SJCRH30 (cell line): ENCODE data around the gene FOXO3. TPM values are rescaled to one million over a fixed set of nuclear protein-coding genes. Genes with fewer than 3 reads are reported as not detected.
A peak's percentile ranks its signal among the peaks of the same experiment; 100 is the strongest.

ENCODE experiments used
- DNase-seq, 2 experiments: peaks; one replicate each; pipeline ENCODE4 v3.0.0-alpha.2; 2015 to 2020
- H3K27ac ChIP-seq: fragments of 250-450 bp; sonication (Bioruptor Pico); 2 replicates; pipeline ENCODE4 v1.5.1; 2020; ENCODE audit warnings: mild to moderate bottlenecking, moderate library complexity
- H3K27me3 ChIP-seq: fragments of 250-450 bp; sonication (Bioruptor Pico); 2 replicates; pipeline ENCODE4 v1.5.1; 2020; ENCODE audit warnings: mild to moderate bottlenecking, moderate library complexity
- H3K36me3 ChIP-seq: fragments of 250-450 bp; sonication (Bioruptor Pico); 2 replicates; pipeline ENCODE4 v1.5.1; 2020; ENCODE audit warnings: mild to moderate bottlenecking, moderate library complexity
- H3K4me1 ChIP-seq: fragments of 250-450 bp; sonication (Bioruptor Pico); 2 replicates; pipeline ENCODE4 v1.5.1; 2020; ENCODE audit warnings: mild to moderate bottlenecking, moderate library complexity
- H3K4me3 ChIP-seq: fragments of 250-450 bp; sonication (Bioruptor Pico); 2 replicates; pipeline ENCODE4 v1.5.1; 2020; ENCODE audit warnings: mild to moderate bottlenecking, moderate library complexity
- H3K9me3 ChIP-seq: fragments of 250-450 bp; sonication (Bioruptor Pico); replicated peaks from 2 replicates; pipeline ENCODE4 v1.5.1; 2020; ENCODE audit warnings: mild to moderate bottlenecking, moderate library complexity
- total RNA-seq: library from RNA; depleted of rRNA; stranded (reverse); fragments of >200 nt; shearing (Covaris generic); gene quantifications from 2 replicates; pipeline ENCODE4 v1.2.3, GENCODE V29; 2014

Gene FOXO3
- total RNA-seq, 1 experiment from 2014 or later, result 35.0 TPM

DNA sequence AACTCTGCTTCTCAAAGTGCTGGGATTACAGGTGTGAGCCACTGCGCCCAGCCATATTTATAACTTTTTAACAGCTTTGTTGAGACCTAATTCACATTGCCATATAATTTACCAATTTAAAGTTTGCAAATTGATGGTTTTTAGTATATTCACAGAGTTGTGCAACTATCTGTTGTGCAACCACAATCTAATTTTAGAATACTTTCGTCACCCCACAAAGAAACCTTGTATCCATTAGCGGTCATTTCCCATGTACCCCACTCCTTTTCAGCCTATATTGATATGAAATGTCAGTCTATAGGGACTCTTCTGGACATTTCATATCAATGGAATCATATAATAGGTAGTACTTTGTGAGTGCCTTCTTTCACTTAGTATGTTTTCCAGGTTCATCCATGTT is 55.8 kb downstream of the FOXO3 start:
- Histone ChIP-seq H3K27me3 (no peaks in the 10 kb centered on the region), H3K4me3 (no peak overlapping the region), H3K9me3 (no peaks in the 10 kb centered on the region), H3K4me1 (peaks cover 6% of the 10 kb centered on the region), H3K36me3 (no peaks in the 10 kb centered on the region; the same call in 1 of the 2 replicates), H3K27ac (no peak overlapping the region)
- DNase-seq, result no peak

DNA sequence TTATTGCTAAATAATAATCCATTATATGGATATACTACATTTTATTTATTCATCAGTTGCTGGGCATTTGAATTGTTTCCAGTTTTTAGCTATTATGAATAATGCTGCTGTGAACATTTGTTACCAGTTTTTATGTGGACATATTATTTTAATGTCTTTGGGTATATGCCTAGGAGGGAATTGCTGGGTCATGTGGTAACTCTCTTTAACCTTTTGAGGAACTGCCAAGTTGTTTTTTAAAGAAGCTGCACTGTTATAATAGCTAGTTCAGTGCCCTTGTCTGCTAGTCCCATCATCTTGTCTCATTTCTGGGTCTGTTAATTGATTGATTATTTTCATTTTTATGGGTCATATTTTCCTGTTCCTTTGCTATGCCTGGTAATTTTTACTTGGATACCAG is 56.3 kb downstream of the FOXO3 start:
- DNase-seq, result no peak
- Histone ChIP-seq H3K9me3 (no peaks in the 10 kb centered on the region), H3K36me3 (no peaks in the 10 kb centered on the region; the same call in 1 of the 2 replicates), H3K27ac (no peak overlapping the region), H3K4me1 (peaks cover 6% of the 10 kb centered on the region), H3K27me3 (no peaks in the 10 kb centered on the region), H3K4me3 (no peak overlapping the region)

DNA sequence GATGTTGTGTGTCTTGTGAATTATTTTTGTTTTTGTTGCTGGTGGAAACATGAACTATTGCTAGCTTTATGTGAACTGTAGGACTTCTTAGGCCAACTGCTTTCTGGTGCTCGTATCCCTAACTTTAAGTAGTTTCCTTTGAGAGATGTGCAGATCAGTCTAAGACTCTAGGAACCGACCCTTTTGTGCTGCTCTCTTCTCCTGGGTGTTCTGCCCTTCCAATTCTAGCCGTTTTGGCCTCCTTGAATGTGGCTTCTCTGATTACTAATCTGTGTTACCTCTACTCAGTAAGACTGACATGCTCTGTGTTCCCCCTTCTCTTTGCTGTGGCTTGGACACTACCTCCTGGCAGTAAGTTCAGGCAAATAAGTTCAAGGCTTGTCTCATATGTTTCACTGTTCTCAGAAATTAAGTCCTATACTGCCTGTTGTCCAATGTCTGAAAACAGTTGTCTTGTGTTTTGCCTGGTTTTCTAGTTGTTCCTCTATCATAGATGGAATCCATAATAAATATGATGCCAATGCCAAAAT is 58.0 kb downstream of the FOXO3 start:
- DNase-seq, result no peak
- Histone ChIP-seq H3K9me3 (no peaks in the 10 kb centered on the region), H3K27me3 (no peaks in the 10 kb centered on the region), H3K27ac (no peak overlapping the region), H3K4me3 (no peak overlapping the region), H3K36me3 (no peaks in the 10 kb centered on the region), H3K4me1 (peaks cover 6% of the 10 kb centered on the region)

DNA sequence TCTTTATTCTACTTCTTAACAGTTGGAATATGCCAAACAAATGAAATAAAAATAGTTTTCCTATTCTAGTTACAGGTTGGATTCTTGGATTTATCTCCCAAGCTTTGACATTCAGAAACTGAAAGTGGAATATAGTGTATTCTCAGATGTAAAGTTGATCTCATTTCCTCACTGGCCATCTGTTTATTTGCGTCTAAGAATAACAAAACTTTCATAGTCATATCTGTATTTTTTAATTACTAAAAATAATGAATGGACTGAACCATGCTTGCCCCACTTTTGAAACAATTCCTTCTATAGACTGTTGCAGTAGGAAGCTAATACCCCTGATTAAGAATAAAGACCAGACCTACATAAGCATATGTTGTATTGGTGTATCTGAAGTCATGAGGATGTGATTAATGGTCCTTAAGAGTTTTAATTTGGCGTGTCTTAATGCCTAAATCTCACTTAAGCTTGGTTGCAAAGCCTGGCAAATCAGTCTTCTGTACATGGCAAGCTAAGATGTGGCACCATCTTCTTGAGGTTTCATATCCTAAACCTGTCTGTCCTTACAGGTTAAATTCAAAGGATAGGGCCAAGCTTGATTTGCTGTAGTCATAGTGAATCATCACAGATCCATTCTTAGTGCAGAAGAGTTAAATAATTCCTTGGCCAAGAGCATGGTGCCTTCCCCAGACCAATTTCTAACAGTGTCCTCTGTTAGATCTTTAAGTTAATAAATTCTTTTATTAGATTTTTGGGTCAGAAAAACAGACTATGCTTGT is 58.9 kb downstream of the FOXO3 start:
- Histone ChIP-seq H3K4me3 (no peak overlapping the region), H3K27ac (no peak overlapping the region), H3K4me1 (peaks cover 6% of the 10 kb centered on the region), H3K36me3 (no peaks in the 10 kb centered on the region), H3K27me3 (no peaks in the 10 kb centered on the region), H3K9me3 (no peaks in the 10 kb centered on the region)
- no peak for DNase-seq

DNA sequence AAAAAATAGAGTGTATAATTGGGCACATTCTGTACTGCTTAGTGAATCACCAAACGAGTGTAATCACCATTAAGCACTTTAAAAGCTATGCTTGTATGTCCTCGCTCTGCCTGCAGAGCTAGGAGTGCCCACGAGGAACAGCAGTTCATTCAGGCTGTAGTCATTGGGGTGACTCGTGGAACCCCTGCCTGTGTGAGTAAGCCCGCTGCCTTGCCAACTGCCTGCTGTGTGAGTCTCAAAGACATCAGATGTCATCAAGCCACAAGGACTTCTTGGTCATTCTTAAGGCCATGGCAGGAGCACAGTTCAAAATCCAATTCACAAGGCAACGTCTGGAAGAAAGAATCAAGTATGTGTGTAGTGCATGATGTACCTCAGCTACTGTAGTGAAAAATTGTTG is 60.4 kb downstream of the FOXO3 start:
- no peaks in the 10 kb centered on the region for H3K9me3 ChIP-seq
- peak in 1 of 2 experiments; percentile 23 for DNase-seq
- H3K27ac ChIP-seq, result no peak overlapping the region

DNA sequence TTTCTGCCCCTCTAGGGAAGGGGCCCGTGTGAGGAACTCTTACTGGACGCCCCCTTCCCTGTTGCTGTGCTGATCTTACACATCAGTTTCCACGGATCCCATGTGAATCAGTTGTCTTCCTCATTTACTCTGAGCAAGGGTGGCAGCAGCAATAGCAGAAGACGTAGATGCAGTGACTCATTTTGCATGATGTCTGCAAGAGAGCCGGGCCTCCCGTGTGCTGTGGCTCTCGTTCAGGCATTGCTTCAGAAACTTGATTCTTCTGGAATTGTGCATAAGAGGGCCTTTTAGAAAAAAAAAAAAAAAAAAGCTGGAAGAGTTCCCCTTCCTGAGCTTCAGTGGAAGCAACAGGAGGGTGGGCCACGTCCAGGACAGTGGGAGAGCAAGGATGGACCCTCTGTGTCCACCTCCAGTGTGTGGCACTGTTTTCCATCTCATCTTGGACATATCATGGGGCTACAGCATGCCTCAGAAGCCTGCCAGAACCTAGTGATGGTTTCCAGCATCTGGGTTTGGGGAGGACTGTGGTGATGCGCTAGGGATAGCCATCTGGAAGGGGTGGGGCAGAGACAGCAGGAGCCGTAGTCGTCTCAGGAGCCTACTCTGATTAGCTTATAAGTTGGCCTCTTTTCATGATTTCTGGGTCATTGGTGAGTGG is 62.1 kb downstream of the FOXO3 start:
- no peak for DNase-seq
- no peaks in the 10 kb centered on the region for H3K36me3 ChIP-seq
- no peak overlapping the region for H3K4me3 ChIP-seq
- no peaks in the 10 kb centered on the region for H3K27me3 ChIP-seq
- no peak overlapping the region for H3K27ac ChIP-seq
- peaks cover 12% of the 10 kb centered on the region for H3K4me1 ChIP-seq
- no peaks in the 10 kb centered on the region for H3K9me3 ChIP-seq

More for the DNA sequence above, 60.4 kb downstream of the FOXO3 start:
- Histone ChIP-seq H3K4me1 (peaks cover 6% of the 10 kb centered on the region), H3K4me3 (no peak overlapping the region), H3K27me3 (no peaks in the 10 kb centered on the region), H3K36me3 (no peaks in the 10 kb centered on the region)

DNA sequence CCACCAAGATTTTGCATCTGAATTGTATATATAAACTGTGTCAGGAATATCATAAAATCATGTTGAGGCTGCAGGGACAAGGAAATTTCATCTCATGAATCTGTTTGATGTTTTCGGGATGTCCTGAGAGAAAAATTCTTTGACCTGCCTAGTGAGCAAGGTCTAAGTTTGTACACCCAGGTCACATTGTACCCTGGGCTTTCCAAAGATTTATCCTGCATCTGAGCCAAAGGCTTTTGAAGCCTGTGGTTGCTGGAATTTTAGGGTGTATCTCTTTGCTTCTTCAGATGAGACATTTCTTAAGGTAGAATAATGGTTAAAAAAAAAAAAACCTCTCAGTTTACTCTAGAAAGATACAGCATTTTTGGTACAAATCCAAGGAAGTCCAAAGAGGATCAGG is 63.3 kb downstream of the FOXO3 start:
- Histone ChIP-seq H3K4me1 (peaks cover 17% of the 10 kb centered on the region), H3K4me3 (no peak overlapping the region), H3K36me3 (no peaks in the 10 kb centered on the region), H3K27ac (no peak overlapping the region), H3K9me3 (no peaks in the 10 kb centered on the region), H3K27me3 (no peaks in the 10 kb centered on the region)
- no peak for DNase-seq

DNA sequence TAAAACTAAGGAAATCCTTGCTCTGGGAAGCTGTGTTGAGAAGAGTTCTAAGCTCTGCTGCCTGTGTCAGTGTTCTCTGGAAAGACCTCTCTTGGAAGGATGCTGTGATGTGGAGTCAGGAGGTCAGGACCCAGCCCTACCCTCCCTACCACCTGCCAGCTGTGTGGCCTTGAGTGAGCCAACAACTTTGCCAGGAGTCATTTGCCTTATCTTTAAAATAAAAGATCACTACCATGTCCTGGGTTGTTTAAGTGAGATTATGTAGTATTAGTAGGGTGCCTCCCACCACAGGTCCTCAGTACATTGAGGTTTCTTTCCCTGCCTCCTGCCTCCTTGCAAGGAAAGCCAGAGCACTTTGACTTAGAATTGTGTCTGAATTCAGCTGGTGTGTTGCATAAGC is 64.9 kb downstream of the FOXO3 start:
- Histone ChIP-seq H3K27ac (no peak overlapping the region), H3K4me1 (peaks cover 11% of the 10 kb centered on the region; the same call in 1 of the 2 replicates), H3K27me3 (no peaks in the 10 kb centered on the region), H3K9me3 (no peaks in the 10 kb centered on the region), H3K36me3 (no peaks in the 10 kb centered on the region), H3K4me3 (no peak overlapping the region)
- no peak for DNase-seq

DNA sequence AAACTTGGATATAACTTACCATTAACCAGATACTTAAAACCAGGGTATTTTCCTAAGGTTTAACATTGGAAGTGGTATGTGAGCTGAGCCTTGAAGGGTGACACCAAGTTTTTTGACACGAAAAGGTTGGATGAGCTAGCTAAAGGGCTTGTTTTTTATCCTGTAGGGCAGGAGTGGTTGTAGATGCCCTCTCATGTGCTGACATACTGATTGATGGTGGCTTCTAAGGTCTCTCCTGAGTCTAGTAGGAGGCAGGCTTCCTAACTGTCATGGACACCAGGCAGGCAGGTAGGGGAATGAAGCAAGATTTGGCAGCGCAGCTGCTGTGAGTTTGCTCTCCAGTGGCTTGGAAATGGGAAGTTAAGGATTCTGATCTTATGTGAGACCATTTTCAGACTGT is 66.1 kb downstream of the FOXO3 start:
- H3K9me3 ChIP-seq, result no peaks in the 10 kb centered on the region
- DNase-seq, result no peak
- H3K27me3 ChIP-seq, result no peaks in the 10 kb centered on the region
- no peak overlapping the region for H3K27ac ChIP-seq
- H3K36me3 ChIP-seq, result no peaks in the 10 kb centered on the region
- peaks cover 11% of the 10 kb centered on the region; the same call in 1 of the 2 replicates for H3K4me1 ChIP-seq
- no peak overlapping the region for H3K4me3 ChIP-seq

DNA sequence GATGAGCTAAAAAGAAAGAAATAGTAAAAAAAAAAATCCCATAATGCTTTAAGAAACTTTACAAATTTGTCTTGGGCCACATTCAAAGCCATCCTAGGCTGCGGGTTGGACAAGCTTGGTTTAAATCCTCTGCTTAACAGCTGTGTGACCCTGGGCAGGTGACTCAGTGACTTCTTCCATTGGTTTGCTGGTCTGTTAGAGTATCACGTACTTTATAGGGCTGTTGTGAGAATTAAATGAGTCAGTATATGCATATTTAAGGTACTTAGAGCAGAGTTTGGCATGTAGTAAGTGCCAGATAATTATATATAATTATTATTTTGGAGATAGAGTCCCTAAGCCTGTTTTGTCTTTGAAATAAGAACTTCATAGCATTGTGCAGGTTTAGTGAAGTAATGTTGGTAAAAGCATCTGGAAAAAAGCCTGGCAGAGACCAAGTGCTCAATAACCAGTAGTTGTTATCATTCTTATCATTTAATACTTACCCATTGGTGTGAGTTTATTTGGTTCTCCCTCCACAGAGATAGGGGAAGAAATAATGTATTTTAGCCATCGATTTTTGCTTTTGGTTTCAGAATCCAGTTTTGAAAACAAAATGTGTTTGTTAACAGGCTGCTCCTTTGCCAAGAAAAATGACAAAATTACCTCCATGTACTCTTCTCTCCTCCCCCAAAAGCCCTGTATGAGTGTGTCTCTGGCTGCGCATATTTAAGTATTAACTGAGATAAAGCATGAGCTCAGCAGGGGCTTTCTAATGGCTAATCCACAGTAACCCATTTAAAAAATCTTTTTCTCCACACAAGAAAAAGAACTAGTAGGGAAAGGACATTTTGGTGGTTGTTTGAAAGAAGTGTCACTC is 67.2 kb downstream of the FOXO3 start:
- Histone ChIP-seq H3K27me3 (no peaks in the 10 kb centered on the region), H3K27ac (no peak overlapping the region), H3K36me3 (no peaks in the 10 kb centered on the region), H3K4me1 (peaks cover 11% of the 10 kb centered on the region; the same call in 1 of the 2 replicates), H3K4me3 (no peak overlapping the region), H3K9me3 (no peaks in the 10 kb centered on the region)
- DNase-seq, result peak in 1 of 2 experiments; percentile 30

DNA sequence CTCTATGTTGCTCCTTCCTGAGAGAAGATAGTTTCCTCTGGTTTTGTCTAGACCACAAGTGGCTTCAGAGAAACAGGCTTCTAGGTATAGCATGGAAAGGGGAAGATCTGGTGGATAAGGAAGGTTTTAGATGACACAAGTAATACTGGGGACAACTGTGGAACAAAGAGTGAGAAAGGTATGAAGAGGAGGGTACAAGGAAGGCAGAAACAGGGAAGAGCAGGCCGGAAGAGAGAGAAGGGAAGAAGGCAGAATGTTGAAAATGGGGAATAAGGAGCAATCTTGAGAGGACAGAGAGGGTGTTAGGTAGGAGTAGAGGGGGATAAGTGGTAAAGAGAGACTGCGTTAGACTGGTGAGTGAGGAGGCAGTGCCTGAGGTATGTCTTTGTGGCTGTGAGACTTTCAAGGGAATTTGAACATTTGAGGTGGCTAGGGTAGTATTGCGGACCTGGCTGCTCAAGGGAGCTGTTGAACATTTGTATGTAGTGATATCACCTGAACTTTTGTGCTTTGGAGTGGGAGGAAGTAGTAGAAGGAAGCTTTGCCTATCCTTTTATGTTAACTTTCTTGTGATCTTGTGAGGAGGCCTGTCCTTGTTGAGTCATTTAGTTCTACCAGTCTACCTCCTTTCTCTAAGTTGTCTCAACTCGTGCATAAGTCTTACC is 69.5 kb downstream of the FOXO3 start:
- DNase-seq, result no peak
- H3K27me3 ChIP-seq, result no peaks in the 10 kb centered on the region

DNA sequence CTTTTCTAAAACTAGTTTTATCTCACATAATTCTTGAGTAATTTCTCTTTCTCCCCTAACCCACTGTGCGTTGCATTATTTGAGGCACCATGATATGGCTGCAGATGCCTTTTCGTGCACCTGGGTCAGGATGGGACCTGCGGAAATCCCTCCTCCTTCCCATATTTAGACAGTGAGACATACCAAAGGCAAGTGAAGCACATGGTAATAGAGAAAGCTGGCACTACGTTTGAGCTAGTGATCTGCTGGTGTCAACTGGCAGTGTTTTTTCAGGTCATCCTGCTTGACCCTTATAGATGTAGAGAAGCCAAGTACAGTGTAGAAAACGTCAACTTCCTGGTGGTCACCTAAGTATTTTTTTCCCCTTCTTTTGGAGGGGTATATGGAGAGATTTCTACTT is 71.7 kb downstream of the FOXO3 start:
- H3K4me3 ChIP-seq, result no peak overlapping the region
- no peaks in the 10 kb centered on the region for H3K9me3 ChIP-seq
- peaks cover 8% of the 10 kb centered on the region; the same call in 1 of the 2 replicates for H3K4me1 ChIP-seq
- no peaks in the 10 kb centered on the region for H3K27me3 ChIP-seq
- DNase-seq, result no peak
- H3K36me3 ChIP-seq, result 0 out of 2 replicates have a peak, but pooled peaks cover 2% of the 10 kb centered on the region
- H3K27ac ChIP-seq, result no peak overlapping the region

More for the DNA sequence above, 69.5 kb downstream of the FOXO3 start:
- Histone ChIP-seq H3K27ac (no peak overlapping the region), H3K4me3 (no peak overlapping the region), H3K9me3 (no peaks in the 10 kb centered on the region), H3K36me3 (0 out of 2 replicates have a peak, but pooled peaks cover 2% of the 10 kb centered on the region), H3K4me1 (peaks cover 11% of the 10 kb centered on the region; the same call in 1 of the 2 replicates)

DNA sequence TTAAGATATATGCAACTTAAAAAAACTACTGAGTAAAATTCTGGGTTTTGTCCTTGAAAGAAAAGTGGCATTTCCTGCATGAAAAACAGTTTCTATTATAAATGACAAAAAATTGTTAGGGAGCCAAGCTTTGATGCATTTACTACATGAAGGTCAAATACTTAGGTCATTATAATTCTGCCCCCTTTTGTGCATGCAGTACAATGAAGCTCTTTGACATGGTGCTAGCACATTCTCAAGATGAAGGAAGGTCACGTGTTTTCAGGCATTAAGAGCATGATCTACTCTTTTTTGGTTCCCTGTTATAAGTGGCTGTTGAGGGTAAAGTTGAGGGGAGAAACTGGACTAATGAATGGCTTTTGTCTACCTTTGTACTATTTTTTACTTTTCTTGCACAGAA is 72.7 kb downstream of the FOXO3 start:
- H3K4me3 ChIP-seq, result no peak overlapping the region
- 0 out of 2 replicates have a peak, but pooled peaks cover 2% of the 10 kb centered on the region for H3K36me3 ChIP-seq
- no peak overlapping the region for H3K27ac ChIP-seq
- no peaks in the 10 kb centered on the region for H3K27me3 ChIP-seq
- H3K9me3 ChIP-seq, result no peaks in the 10 kb centered on the region
- no peak for DNase-seq
- no peaks in the 10 kb centered on the region for H3K4me1 ChIP-seq
